Activated naive CD8-positive, alpha-beta T cell treated with anti-CD3 and anti-CD28 coated beads for 36 hours (primary cell): ENCODE data around the gene DPEP2. TPM values are rescaled to one million over a fixed set of nuclear protein-coding genes. Genes with fewer than 3 reads are reported as not detected.
"Not testable (repeated sequence)": the region's sequence is repeated elsewhere in the genome, so short reads cannot be mapped to it uniquely, and the experiment has no call there.

Experiments
- DNase-seq: peaks from one replicate; pipeline ENCODE4 v3.0.0; 2021
- H3K27ac Mint-ChIP-seq: one replicate; pipeline ENCODE4 v1.8.0; 2022; ENCODE audit warnings: mild to moderate bottlenecking, moderate library complexity, mixed read lengths
- H3K27me3 Mint-ChIP-seq: one replicate; pipeline ENCODE4 v1.8.0; 2022; ENCODE audit warnings: mild to moderate bottlenecking, mixed read lengths
- H3K36me3 Mint-ChIP-seq: one replicate; pipeline ENCODE4 v1.8.0; 2021; ENCODE audit warnings: mild to moderate bottlenecking, mixed read lengths
- H3K4me1 Mint-ChIP-seq: one replicate; pipeline ENCODE4 v1.8.0; 2021; ENCODE audit warnings: mixed read lengths
- H3K4me3 Mint-ChIP-seq: one replicate; pipeline ENCODE4 v1.8.0; 2022; ENCODE audit warnings: mild to moderate bottlenecking, moderate library complexity, mixed read lengths
- H3K9me3 Mint-ChIP-seq: one replicate; pipeline ENCODE4 v1.8.0; 2022; ENCODE audit warnings: mixed read lengths
- total RNA-seq, 2 experiments: library from RNA; stranded (reverse); gene quantifications; one replicate each; pipeline ENCODE4 v1.2.3, GENCODE V29; 2021

The DPEP2 gene
- total RNA-seq, 2 experiments from 2014 or later, result 1.8 to 2.7 TPM

DNA sequence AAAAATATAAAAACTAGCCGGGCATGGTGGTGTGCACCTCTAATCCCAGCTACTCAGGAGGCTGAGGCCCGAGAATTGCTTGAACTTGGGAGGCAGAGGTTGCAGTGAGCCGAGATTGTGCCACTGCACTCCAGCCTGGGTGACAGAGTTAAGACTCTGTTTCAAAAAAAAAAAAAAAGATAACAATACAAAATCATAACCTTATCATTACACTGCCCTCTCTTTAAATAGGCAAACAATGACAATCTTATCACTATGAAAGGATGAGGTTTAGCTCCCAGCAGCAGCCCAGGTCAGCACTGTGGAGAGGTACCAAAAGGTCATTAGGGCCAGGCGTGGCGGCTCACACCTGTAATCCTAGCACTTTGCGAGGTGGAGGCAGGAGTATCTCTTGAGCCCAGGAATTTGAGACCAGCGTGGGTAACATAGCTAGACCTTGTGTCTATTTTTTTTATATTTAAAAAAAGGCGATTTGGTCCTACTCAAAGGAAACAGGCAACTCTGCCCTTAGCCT, 19.9 kb upstream of the DPEP2 start:
- Mint-ChIP-seq H3K36me3 (peaks cover 25% of the 10 kb centered on the region), H3K9me3 (no peaks in the 10 kb centered on the region), H3K4me3 (no peak overlapping the region), H3K27me3 (no peaks in the 10 kb centered on the region), H3K27ac (no peak overlapping the region), H3K4me1 (peaks cover 24% of the 10 kb centered on the region)
- DNase-seq, result no peak

DNA sequence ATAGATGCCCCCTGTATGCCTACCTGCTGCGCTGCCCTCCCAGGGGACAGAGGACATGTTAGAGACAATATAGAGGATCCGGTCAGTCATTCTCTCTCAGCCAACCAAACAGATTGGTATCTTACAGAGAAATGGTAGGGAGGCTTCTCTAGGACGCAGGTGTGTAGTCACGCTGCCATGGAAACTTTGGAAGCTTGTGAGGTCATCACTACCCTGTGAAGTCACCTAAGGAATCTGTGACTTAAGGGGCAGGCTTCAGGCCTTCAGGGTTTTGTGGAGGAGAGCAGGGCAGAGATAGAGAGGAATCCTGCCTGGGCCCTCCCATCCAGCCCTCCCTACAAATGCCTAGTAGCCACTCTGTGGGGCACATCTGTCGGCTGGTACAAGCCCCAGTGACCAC, 16.4 kb upstream of the DPEP2 start, which contains the start of gene DPEP2NB:
TSS of gene DPEP2NB (minus strand) at position 231 of the 400 bp plus-strand sequence. CDS start at position 90, 141 bp downstream.
- Mint-ChIP-seq H3K36me3 (no peaks in the 10 kb centered on the region), H3K4me3 (no peak within 1 kb of the TSS), H3K27ac (no peak within 1 kb of the TSS), H3K9me3 (no peaks in the 10 kb centered on the region), H3K4me1 (peaks cover 11% of the 10 kb centered on the region), H3K27me3 (no peaks in the 10 kb centered on the region)
- DNase-seq, result no peak

DNA sequence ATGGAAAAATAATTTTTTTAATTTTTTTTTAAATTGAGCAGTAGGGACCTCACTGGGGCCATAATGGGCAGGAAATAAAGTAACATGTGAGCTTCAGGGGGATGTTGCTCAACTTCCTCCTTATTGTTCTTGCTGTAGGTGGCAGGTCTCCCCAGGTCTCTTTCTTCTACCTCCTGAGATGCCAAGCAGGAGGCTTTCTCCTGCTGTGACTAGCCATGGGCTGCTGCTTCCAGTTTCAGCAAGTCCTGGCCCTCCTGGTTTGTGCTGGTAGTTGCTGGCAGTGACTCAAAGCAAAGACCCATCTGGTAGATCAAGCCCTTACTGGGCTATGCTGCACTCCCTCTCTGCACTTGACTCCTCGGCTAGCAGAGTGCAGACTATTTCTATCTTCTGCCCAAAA, 14.2 kb upstream of the DPEP2 start:
- Mint-ChIP-seq H3K27me3 (no peaks in the 10 kb centered on the region), H3K27ac (peak overlapping the region; percentile 57), H3K4me3 (no peak overlapping the region), H3K4me1 (peaks cover 11% of the 10 kb centered on the region), H3K36me3 (no peaks in the 10 kb centered on the region), H3K9me3 (no peaks in the 10 kb centered on the region)
- DNase-seq, result no peak

DNA sequence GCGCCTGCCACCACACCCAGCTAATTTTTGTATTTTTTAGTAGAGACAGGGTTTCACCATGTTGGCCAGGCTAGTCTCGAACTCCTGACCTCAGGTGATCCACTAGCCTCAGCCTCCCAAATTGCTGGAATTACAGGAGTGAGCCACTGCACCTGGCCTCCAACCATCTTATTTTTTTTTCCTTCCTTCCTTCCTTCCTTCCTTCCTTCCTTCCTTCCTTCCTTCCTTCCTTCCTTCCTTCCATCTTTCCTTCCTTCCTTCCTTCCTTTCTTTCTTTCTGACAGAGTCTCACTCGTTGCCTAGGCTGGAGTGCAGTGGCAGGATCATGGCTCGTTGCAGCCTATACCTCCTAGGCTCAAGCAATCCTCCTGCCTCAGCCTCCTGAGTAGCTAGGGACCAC, 10.6 kb upstream of the DPEP2 start:
- H3K27me3 Mint-ChIP-seq, H3K4me3 Mint-ChIP-seq, H3K27ac Mint-ChIP-seq, H3K36me3 Mint-ChIP-seq, H3K9me3 Mint-ChIP-seq, DNase-seq: not testable (repeated sequence)
- peaks cover 21% of the 10 kb centered on the region for H3K4me1 Mint-ChIP-seq

DNA sequence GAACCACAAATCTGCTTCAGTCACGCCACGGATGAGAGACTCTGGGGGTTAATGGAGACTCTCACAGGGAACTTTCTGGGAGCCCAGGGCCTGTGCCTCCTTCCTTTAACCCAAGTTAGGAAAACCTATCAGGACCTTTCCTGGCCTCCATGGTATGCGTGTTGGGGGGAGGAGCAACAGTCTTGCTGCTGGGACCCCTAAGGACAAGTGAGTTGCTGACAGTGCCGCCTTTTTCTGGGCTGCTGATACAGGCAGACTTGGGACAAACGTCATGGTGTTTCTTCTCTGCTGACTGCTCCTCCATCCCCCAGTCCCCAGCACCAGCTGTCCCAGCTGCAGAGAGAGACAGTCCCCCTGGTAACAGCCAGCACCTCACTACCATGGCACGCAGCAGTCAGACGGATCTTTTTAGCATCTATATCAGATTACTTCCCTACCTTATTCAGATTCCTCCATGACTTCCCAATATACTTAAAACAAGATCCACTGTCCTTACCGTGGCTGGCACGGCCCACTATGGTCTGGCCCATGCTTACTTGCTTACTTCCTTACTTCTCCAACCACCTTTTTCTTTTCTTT, 10.0 kb upstream of the DPEP2 start:
- DNase-seq, result no peak

DNA sequence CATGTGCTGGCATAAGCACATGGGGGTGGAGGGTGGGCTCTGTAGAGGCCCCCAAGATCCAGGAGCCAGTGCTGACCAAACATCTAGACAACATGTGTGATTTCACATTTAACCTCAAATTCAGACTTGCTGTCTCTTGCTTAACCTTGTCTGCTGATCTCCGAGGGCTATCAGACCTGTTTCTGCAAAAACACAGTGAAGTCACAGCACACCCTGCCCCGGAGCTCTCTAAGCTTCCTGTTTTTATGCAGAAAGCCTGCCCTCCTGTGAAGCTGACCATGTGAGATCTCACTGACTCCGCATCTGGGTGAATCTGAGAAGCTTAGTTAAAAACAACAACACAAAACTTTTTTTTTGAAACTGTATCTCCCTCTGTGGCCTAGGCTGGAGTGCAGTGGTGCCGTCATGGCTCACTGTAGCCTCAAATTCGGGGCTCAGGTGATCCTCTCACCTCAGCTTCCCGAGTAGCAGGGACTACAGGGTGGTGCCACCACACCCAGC, 6.6 kb upstream of the DPEP2 start:
- H3K4me3 Mint-ChIP-seq, result peak overlapping the region; percentile 22
- H3K4me1 Mint-ChIP-seq, result peaks cover 9% of the 10 kb centered on the region
- peak overlapping the region; percentile 81 for H3K27ac Mint-ChIP-seq
- DNase-seq, result no peak
- no peaks in the 10 kb centered on the region for H3K36me3 Mint-ChIP-seq
- no peaks in the 10 kb centered on the region for H3K27me3 Mint-ChIP-seq
- no peaks in the 10 kb centered on the region for H3K9me3 Mint-ChIP-seq

More for the DNA sequence above, 10.0 kb upstream of the DPEP2 start:
- Mint-ChIP-seq H3K27me3 (no peaks in the 10 kb centered on the region), H3K36me3 (no peaks in the 10 kb centered on the region), H3K4me3 (no peak overlapping the region), H3K27ac (no peak overlapping the region), H3K9me3 (no peaks in the 10 kb centered on the region), H3K4me1 (peaks cover 18% of the 10 kb centered on the region)

DNA sequence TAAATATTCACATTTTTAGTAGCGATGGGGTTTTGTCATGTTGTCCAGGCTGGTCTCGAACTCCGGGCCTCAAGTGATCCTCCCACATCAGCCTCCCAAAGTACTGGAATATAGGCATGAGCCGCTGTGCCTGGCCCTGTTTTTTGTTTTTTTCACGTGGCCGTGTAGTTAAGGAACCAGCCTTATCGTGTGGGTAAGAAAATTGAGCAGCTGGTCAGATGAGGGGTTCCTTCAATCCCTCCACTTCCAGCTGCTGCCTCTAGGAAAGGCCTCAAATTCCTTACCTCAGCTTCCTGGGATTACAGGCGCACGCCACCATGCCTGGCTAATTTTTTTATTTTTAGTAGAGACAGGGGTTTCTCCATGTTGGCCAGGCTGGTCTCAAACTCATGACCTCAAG, 5.9 kb upstream of the DPEP2 start:
- no peaks in the 10 kb centered on the region for H3K36me3 Mint-ChIP-seq
- no peaks in the 10 kb centered on the region for H3K27me3 Mint-ChIP-seq
- no peaks in the 10 kb centered on the region for H3K9me3 Mint-ChIP-seq
- H3K4me3 Mint-ChIP-seq, result no peak overlapping the region
- peaks cover 13% of the 10 kb centered on the region for H3K4me1 Mint-ChIP-seq
- no peak for DNase-seq
- peak overlapping the region; percentile 81 for H3K27ac Mint-ChIP-seq

DNA sequence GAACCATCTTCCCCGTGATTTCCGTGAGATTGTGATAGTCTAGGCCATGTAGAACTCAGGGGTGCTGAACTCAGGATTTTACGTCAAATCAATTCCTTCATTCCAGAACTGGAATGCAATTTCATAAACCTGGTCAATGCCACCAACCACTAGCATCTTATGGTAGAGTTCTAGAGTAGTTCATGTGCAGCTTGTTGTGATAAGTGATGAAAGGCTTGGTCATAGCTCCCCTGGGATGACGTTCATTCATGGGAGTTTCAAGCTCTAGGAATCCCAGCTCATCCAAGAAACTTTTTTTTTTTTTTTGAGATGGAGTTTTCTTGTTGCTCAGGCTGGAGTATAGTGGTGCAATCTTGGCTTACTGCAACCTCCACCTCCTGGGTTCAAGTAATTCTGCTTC, 3.7 kb upstream of the DPEP2 start:
- DNase-seq, result no peak
- no peak overlapping the region for H3K4me3 Mint-ChIP-seq
- peaks cover 4% of the 10 kb centered on the region for H3K36me3 Mint-ChIP-seq
- peaks cover 1% of the 10 kb centered on the region for H3K9me3 Mint-ChIP-seq
- no peaks in the 10 kb centered on the region for H3K27me3 Mint-ChIP-seq
- H3K27ac Mint-ChIP-seq, result no peak overlapping the region
- peaks cover 31% of the 10 kb centered on the region for H3K4me1 Mint-ChIP-seq

DNA sequence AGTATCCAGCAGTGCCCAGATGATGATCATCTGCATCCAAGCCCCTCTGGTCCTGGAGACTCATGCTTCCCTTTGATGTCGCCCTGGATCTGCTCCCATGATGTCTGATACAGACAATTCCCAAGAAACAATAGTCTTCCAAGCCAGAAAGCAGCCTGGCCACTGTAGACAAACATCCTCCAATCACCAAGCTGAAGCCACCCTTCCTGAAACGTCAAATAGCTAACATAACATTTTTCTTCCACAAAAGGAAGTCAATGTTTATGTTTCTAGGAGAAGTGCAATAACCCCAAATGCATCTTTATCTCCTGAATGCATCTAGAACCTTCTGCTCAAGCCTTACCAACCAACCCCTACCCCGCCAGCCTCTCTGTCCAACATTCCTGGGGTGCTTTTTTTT, 1.2 kb upstream of the DPEP2 start:
- Mint-ChIP-seq H3K27me3 (no peaks in the 10 kb centered on the region), H3K36me3 (peaks cover 11% of the 10 kb centered on the region), H3K4me1 (peaks cover 35% of the 10 kb centered on the region), H3K4me3 (no peak overlapping the region), H3K9me3 (peaks cover 1% of the 10 kb centered on the region), H3K27ac (peak overlapping the region; percentile 12)
- DNase-seq, result no peak

DNA sequence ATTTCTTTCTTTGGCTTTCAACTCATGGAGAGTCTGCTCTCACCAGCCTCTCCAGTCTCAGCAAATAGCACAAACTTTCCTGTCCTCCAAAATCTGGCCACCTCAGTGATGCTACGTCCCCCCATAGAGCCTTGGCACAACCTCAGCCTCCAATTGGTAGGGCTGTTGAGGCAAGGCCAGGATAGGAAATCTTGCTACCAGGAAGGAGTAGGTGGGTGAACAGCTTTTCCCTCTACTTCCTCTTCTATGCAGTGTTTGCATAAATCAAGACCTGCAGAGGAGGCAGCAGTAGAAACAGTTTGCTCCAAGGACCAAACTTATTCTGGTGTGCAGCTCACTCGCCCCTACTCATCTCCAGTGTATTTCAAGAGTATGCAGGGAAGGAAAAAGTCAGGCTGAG, 701 bp upstream of the DPEP2 start:
- Mint-ChIP-seq H3K4me3 (peak overlapping the region; percentile 76), H3K27ac (peak overlapping the region; percentile 88), H3K27me3 (no peaks in the 10 kb centered on the region)

DNA sequence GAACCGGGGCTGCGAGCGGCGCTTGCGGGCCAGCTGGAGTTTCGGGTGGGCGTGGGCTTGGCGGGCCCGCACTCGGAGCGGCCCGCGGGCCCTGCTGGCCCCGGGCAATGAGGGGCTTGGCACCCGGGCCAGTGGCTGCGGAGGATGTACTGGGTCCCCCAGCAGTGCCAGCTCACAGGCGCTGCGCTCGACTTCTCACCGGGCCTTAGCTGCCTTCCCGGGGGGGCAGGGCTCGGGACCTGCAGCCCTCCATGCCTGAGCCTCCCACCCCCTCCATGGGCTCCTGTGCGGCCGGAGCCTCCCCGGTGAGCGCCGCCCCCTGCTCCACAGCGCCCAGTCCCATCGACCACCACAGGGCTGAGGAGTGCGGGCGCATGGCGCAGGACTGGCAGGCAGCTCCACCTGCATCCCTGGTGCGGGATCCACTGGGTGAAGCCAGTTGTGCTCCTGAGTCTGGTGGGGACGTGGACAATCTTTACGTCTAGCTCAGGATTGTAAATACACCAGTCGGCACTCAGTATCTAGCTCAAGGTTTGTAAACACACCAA, 979 bp downstream of the DPEP2 start:
- not testable (repeated sequence) for DNase-seq, H3K27me3 Mint-ChIP-seq, H3K9me3 Mint-ChIP-seq, H3K4me3 Mint-ChIP-seq
- Mint-ChIP-seq H3K27ac (peak overlapping the region; percentile 88), H3K4me1 (peaks cover 48% of the 10 kb centered on the region), H3K36me3 (peaks cover 12% of the 10 kb centered on the region)

More for the DNA sequence above, 701 bp upstream of the DPEP2 start:
- no peak for DNase-seq
- peaks cover 12% of the 10 kb centered on the region for H3K36me3 Mint-ChIP-seq
- H3K4me1 Mint-ChIP-seq, result peaks cover 38% of the 10 kb centered on the region
- H3K9me3 Mint-ChIP-seq, result peaks cover 1% of the 10 kb centered on the region

DNA sequence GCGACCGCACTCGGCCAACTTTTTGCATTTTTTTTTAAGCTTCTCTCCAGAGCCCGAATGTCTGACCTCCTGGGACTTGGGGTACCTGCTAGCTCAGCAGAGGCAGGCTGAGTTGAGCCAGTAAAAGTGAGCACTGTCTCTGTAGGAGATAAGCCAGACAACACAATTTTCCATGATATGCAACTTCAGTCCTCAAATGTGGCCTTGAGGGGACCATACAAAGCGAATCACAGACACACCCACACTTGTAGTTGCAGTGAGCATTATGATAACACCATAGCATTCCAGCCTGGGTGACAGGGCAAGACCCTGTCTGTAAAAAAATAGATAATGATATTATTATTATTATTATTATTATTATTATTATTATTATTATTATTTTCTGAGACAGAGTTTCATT, 2.6 kb downstream of the DPEP2 start:
- no peak for DNase-seq
- peaks cover 53% of the 10 kb centered on the region for H3K4me1 Mint-ChIP-seq

DNA sequence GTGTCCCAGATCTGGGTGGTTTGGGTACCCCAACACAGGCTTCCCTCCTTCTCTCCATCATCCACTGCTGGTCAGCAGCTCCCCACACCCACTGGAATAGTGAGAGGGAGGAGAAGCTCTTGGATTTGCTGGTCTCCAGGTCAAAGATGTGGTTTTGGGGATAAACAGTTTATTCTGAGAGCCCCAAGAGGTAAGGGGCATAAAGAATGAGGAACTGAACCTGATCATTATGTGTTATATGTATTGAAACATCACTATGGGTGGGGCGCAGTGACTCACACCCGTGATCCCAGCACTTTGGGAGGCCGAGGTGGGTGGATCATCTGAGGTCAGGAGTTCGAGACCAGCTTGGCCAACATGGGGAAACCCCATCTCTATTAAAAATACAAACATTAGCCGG, 3.9 kb downstream of the DPEP2 start:
- Mint-ChIP-seq H3K4me1 (peaks cover 52% of the 10 kb centered on the region), H3K27me3 (no peaks in the 10 kb centered on the region), H3K9me3 (peaks cover 1% of the 10 kb centered on the region), H3K36me3 (peaks cover 12% of the 10 kb centered on the region), H3K4me3 (no peak overlapping the region), H3K27ac (peak overlapping the region; percentile 84)
- peak; percentile 55 for DNase-seq

More for the DNA sequence above, 2.6 kb downstream of the DPEP2 start:
- Mint-ChIP-seq H3K36me3 (peaks cover 12% of the 10 kb centered on the region), H3K27ac (peak overlapping the region; percentile 42), H3K9me3 (peaks cover 1% of the 10 kb centered on the region), H3K4me3 (no peak overlapping the region), H3K27me3 (no peaks in the 10 kb centered on the region)

DNA sequence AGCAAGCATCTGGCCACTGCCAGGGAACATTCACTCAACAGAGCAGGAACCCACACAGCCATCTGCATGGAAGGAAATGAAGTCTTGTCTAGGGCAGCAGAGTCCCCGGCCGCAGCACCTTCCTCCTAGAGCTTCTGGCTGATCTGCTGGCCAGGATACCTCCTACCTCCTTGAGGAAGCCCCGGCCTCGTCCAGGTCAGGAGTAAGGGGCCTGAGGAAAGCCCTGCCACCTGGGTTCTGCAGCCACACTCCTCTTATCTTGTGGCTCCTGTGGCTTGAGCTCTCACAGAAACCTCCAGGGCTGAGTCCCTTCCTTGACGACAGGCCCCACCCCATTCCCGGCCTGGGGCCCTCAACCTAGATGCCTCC, 5.3 kb downstream of the DPEP2 start:
- peak overlapping the region; percentile 78 for H3K4me3 Mint-ChIP-seq
- DNase-seq, H3K27me3 Mint-ChIP-seq, H3K9me3 Mint-ChIP-seq: not testable (repeated sequence)
- H3K27ac Mint-ChIP-seq, result peak overlapping the region; percentile 98
- peaks cover 38% of the 10 kb centered on the region for H3K4me1 Mint-ChIP-seq
- H3K36me3 Mint-ChIP-seq, result peaks cover 12% of the 10 kb centered on the region

DNA sequence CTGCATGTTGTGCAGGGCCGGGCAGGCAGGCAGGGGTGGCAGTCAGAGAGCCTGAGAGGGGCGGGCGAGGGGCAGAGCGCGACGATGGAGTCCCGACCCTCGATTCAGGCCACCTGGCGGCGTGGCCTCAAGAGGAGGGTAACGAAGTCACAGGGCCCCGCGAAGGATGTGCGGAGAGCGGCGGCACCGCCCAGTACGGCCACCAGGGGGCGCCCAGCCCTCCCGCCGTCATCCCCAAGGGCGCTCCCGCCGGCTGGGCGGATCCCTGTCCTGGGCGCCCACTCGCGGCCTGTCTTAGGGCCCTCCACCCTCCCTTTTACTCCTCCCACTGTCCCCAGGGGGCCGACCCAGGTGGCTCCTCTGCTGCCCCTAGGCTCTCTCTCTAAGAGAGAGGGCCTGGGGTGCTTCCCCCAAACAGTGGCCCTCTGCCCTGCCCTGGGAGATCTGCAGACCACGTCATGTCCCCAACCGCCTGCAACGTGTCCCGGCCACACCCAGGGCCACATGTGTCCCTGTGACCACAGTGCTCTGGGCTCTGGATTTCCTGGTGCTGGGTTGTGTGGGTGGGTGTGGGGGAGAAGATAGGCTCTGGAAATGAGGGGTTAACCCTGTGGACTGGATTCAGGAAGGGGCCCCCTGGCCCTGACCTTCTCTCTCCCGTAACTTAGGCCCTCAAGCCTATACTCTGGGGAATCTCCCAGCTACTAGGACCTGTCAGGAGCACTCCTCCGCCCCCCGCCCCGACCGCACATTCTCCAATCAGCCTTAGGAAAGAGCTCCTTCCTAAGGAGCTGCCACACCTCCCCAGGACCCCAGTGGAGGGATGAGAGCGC, 5.9 kb downstream of the DPEP2 start:
- peak; percentile 90 for DNase-seq
- H3K36me3 Mint-ChIP-seq, result peaks cover 9% of the 10 kb centered on the region
- H3K4me3 Mint-ChIP-seq, result peak overlapping the region; percentile 78
- H3K4me1 Mint-ChIP-seq, result peaks cover 32% of the 10 kb centered on the region
- no peaks in the 10 kb centered on the region for H3K27me3 Mint-ChIP-seq
- H3K9me3 Mint-ChIP-seq, result no peaks in the 10 kb centered on the region
- peak overlapping the region; percentile 98 for H3K27ac Mint-ChIP-seq
